ENCODE results near the gene LLGL1. TPM values are rescaled to one million over a fixed set of nuclear protein-coding genes. Genes with fewer than 3 reads are reported as not detected.

Gene LLGL1
- total RNA-seq, 1 donor = 40.7 TPM

DNA sequence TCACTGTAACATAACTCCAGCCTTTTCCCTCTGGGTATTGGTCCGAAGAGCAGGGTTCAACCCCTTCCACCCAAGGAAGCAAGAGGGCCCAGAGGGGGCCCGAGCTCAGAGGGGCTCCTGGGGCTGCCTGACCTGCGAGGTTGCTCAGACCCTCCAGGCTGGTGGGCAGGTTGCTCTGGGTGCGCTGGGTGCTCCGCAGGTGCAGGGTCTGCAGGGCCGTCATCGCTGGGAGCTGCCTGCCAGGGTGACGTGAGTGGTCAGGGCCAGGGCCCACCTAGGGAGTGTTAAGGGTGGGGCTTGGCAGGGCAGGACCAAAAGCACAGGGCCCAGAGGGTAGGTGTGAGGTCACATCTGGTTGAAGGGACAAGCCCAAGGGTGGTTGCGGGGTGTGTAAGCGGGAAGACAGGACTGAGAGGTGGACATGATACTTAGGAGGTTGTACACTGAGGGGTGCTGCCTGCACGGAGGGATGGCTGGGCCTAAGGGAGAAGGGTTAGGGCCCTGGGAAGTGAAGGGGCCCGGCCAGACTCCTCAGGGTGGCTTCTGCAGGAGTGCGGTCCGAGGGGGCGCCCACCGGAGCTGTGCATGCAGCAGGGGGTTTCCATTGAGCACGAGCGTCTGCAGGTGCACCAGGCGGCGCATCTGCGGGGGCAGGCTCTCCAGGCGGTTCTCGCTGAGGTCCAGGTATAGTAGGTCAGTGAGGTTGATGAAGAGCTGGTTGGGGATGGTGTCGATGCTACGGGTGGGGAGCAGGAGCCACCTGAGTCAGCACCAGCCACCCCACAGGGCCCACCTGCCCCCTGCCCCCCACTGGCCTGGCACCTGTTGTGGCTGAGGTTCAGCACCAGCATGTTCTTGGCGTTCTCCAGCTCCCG, 28.7 kb downstream of the LLGL1 start:
- DNase-seq (ENCODE audit: low read depth) = no peak
- no peak overlapping the region for H3K4me3 ChIP-seq (ENCODE audit: low read depth, low read length)
- TF ChIP-seq, protein P1, sequence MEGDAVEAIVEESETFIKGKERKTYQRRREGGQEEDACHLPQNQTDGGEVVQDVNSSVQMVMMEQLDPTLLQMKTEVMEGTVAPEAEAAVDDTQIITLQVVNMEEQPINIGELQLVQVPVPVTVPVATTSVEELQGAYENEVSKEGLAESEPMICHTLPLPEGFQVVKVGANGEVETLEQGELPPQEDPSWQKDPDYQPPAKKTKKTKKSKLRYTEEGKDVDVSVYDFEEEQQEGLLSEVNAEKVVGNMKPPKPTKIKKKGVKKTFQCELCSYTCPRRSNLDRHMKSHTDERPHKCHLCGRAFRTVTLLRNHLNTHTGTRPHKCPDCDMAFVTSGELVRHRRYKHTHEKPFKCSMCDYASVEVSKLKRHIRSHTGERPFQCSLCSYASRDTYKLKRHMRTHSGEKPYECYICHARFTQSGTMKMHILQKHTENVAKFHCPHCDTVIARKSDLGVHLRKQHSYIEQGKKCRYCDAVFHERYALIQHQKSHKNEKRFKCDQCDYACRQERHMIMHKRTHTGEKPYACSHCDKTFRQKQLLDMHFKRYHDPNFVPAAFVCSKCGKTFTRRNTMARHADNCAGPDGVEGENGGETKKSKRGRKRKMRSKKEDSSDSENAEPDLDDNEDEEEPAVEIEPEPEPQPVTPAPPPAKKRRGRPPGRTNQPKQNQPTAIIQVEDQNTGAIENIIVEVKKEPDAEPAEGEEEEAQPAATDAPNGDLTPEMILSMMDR (IDR thresholded peaks at IDR 0.05; ENCODE audit: insufficient read depth, low read length) = no peak

DNA sequence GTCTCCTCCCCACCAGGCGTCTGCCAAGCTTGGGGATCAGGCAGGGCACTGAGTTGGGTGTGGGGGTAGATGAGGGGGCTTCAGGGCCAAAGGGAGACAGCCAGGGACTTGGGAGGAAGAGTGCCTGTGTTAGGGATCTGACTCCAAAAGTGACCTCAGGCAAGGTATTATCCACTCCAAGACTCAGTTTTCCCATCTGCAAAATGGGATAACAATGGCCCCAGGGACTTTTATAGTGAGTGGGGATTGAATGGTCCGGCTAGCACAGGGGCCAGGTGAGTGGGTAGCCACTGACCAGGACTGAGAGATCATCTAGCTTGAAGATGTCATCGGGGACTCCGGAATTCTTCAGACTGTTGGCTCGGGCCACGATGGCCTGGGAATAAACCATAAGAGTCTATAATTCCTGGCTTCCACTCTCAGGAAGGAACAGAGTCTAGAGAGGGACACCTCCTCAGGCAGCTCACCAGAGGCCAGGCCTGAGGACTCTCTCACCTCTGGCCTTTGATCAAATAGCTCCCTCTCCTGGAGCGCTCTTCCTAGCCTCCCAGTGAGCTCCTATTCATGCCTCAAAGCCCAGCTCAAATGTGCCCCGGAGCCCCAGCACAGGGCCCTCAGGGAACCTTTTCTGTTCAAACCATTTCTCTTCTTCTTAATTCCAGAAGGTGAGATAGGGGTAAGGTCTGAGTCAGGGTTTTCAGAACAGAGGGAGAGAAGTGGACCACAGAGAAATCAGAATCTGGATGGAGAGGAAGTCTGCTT, 29.6 kb downstream of the LLGL1 start:
- TF ChIP-seq, protein P1 (IDR thresholded peaks at IDR 0.05; ENCODE audit: insufficient read depth, low read length) = no peak
- DNase-seq (ENCODE audit: low read depth) = no peak
- no peak overlapping the region for H3K4me3 ChIP-seq (ENCODE audit: low read depth, low read length)

DNA sequence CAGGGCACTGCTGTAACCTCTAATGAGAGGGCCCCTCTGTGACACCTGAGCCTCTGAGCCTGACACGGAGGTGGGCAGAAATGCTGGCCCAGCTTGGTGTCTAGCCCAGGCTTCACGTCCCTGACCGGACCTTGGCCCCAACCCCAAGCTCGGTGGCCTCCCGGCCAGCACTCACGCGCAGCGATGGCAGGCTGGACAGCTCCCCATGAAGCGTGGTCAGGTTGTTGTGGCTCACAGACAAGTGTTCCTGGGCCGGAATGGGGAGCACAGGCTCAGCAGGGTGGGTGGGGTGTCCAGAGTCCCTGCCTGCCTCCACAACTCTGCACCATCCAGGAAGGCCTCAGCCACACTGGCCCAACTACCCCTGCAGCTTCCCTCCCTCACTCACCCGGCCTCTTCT, 30.9 kb downstream of the LLGL1 start:
- H3K4me3 ChIP-seq (ENCODE audit: low read depth, low read length) = peak overlapping the region; percentile 17
- TF ChIP-seq, protein P1 (IDR thresholded peaks at IDR 0.05; ENCODE audit: insufficient read depth, low read length) = no peak
- DNase-seq (ENCODE audit: low read depth) = no peak

DNA sequence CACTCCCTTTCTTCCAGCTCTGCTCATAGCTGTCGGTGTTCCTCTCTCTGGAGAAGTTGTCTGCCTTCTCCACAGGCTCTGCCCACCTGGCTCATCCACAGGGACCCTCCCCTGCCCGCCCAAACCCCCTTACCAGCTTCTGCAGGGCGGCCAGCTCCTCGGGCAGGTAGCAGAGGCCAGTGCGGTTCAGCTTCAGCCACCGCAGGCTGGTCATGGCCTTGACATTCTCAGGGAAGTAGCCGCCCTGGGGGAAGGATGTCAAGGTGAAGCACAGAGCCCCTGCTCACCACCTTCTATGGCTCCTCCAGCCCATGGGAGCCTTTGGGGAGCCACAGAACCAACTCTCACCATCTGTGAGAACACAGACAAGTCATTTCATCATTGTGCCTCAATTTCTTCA, 31.3 kb downstream of the LLGL1 start:
- DNase-seq (ENCODE audit: low read depth) = no peak
- TF ChIP-seq, protein P1 (IDR thresholded peaks at IDR 0.05; ENCODE audit: insufficient read depth, low read length) = no peak
- H3K4me3 ChIP-seq (ENCODE audit: low read depth, low read length) = peak overlapping the region; percentile 89

DNA sequence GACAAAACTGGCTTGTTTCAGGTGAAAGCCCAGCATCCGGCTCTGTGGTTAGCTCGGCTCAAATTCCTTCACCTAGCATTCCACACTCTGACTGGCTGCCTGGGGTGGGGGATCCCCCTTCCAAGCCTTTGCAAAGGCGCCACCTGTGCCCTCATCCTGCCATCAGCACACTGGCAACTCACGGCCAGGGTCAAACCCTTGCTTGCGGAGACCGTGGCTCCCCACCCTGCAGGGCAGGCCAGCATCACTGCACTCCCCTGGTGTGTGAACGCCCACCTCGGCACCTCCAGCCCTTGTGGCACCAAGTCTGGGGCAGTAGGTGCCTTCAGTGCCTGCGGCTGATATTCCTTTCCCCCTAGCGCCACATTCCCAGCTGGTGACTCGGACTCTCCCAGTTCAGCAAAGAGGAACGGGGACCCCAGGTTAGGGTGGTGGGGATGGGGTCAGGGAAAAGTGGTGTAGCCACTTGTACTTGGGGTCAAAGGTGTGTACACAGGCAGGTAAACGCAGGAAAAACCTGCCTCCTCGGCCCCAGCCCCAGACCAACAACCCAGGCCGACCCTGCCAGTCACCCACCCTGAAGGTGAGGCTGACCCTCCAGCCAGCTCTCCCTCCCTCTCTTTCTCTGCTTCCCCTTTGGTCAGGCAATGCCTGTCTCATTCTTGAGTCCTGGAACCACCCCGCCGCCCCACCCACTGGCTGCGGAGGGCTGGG, 32.0 kb downstream of the LLGL1 start:
- no peak for DNase-seq (ENCODE audit: low read depth)
- TF ChIP-seq, protein P1 (IDR thresholded peaks at IDR 0.05; ENCODE audit: insufficient read depth, low read length) = no peak
- H3K4me3 ChIP-seq (ENCODE audit: low read depth, low read length) = peak overlapping the region; percentile 89

DNA sequence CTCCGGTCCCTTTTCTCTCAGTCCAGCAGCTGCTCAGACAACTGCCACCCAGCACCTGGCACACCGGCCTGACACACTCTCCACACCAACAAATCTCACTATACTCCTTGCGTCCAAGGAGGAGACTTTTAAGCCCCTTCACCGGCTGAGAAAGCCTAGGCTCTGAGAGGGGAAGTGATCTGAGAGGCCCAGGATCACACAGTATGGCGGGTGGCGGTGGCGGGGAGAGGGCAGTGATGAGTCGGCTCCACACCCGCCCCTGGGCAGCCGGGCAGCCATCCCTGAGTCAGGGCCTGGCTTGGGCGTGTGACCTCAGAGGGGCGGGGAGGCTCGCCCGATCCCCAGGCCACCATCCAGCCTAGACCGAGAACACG, 32.5 kb downstream of the LLGL1 start:
- H3K4me3 ChIP-seq (ENCODE audit: low read depth, low read length) = peak overlapping the region; percentile 89
- peak; percentile 56 for DNase-seq (ENCODE audit: low read depth)
- TF ChIP-seq, protein P1 (IDR thresholded peaks at IDR 0.05; ENCODE audit: insufficient read depth, low read length) = no peak

Measured in fibroblast of the aortic adventitia (primary cell).